HG02852 (cell line): Measurements from ENCODE around the gene HCFC1.

Source experiments
- ATAC-seq: cut with Tn5 transposase; IDR thresholded peaks from one replicate; pipeline ENCODE4 v1.9.1; 2021; ENCODE audit warnings: mild to moderate bottlenecking, moderate library complexity; ENCODE audit not compliant: unreplicated experiment

Gene HCFC1

DNA sequence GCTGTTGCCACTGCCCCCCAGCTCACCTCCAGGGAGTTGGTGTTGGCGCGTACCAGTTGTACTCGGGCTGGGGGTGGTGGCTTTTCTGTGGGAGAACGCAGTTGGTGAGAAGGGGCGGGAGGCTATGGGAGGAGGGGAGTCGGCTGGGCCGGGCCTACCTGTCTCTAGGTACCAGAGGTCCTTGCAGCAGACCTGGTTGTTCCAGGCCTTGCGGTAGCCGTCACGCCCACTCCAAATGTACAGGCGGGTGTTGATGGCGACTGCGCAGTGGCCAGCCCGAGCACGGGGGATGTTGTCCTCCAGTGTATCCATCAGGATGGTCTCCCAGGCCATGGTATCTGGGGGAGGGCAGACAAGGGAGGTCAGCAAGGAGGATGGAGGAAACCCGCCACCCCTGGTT lies 11.5 kb downstream of the HCFC1 start:
- ATAC-seq = no peak

DNA sequence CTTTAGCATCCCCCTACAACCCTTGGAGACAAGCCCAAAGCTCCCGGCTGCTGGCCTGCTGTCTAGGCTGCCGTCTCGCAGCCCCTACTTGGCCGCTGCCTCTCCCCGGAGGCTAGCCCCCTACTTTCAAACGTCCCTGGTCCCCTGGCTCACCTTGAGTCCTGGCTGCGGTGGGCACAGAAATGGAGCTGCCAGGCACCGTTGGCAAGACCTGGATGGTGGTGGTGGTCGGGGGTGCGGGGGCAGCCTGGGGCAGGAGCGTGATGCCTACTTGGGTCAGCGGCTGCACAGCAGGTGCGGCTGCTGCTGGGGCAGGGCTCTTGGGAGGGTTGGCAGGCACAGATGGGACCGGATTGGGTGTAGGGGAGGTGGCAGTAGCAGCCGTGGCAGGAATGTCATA lies 12.0 kb downstream of the HCFC1 start:
- no peak for ATAC-seq

DNA sequence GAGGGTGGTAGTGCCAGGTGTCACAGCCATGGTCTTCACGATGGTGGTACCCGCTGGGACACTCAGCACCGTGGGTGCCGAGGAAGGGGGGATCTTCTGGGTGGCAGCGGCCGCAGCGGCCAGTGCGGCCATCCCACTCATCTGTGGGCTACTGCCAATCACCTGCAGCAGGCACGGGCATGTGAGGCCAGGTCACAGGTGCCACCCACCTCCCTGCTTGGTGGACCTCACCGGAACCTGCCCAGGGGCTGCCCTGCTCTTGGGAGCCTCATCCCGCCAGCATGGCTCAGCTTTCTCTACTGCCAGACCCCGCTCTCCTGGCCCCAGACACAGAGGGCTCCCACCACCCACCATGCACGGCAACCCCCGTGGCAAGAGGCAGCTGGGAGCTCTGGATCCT lies 13.0 kb downstream of the HCFC1 start:
- no peak for ATAC-seq

DNA sequence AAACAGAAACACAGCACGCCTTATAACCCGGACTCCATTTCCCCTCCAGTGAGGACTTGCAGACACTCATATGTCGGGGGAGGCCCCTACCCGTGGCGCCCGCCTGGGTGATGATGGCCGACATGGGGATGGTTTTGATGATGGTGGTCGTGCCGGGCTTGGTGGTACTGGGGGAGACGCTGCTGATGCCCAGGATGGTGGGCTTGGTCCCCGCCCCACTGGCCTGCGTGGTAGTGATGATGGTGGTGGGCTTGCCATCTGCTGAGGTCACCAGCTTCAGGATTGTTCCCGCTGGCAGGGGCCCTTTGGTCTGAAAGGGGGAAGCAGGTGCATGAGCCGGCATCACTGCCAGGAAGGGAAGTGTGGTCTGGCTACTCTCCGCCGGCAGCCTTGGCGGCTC lies 14.4 kb downstream of the HCFC1 start:
- no peak for ATAC-seq

DNA sequence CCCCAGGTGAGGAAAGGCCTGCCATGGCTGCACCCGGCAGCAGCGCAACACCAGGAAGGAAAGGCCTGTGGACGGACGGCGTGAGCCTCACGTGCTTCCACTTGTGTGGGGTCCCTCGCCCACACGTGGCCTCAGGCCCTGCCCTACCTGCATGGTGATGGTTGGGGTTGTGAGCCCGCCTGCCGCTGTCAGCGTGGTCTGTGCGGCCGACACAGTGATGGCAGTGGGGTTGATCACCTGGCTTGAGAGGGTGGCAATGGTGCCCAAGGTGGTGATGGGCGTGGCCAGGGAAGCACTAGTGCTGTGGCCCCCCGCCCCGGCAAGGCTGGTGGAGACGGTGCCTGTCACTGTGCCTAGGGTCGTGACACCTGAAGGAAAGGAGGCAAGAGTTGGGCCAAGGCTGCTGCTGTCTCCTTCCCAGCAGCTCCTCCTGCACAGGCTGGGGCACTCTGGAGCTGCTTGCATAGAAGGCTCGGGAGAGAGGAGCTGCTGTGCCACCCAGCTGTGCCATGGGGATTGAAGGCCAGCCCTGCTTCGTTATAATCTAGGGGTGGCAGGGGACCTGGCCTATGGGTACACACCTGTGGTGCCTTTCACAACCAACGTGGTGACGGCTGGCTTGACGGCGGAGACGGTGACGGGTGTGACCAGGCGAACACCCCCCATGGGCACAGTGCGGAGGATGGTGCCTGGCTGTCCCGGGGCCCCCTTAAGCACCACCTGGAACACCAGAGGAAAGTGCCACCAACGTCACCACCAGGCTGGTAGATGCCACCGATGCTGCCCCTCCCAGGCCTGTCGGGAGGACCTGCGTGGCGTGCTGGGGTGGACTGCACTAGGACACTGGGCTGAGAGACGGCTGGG lies 15.3 kb downstream of the HCFC1 start:
- no peak for ATAC-seq

DNA sequence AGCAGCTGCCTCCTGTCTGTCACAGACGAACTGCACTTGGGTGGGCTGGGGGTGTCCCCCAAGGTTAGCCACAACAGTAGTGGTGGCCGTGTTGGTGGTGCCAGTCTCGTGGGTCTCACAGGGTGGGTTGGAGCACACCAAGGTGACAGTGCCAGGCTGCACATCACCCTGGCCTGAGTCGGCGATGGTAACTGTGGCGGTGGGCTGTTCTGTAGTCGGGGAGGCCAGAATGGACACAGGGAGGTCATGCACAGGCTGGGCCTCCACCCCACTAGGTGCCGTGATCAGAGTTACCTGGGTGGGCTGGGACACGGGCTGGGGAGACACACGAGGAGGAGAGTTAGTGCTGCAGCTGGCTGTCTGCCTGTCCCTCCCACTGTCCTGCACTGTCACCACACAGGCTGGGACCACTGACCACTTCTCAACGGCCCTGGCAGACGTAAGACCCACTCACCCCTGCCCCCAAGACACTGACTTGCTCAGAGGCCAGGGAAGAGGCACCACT lies 16.3 kb downstream of the HCFC1 start:
- ATAC-seq = no peak

DNA sequence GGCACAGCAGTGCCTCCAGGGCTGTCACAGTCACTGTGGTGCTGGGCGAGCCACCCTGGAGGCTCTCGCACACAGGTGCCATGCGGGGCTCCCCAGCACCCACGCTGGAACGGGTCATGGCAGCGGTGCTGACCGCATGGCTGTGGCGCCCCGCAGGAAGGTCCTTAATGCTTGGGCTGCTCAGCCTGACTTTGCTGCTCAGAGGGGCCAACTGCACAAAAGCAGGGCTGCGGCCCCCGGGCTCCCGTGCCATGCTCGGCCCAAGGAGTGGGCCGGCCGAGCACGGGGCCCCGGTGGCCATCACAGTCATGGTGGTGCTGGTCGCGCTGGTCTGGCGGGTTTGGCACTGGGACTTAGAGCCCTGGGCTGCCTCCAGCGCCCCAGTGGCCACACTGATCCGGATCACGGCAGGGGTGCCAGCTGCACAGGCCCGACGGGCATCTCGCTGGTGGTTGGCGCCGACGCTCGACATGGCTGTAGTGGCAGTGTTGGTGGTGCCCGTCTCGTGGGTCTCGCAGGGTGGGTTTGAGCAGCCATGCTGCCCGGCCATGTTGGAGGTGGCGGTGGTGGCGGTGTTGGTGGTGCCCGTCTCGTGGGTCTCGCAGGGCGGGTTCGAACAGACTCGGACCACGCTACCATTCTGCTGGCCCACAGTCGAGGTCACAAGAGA lies 16.9 kb downstream of the HCFC1 start:
- no peak for ATAC-seq

DNA sequence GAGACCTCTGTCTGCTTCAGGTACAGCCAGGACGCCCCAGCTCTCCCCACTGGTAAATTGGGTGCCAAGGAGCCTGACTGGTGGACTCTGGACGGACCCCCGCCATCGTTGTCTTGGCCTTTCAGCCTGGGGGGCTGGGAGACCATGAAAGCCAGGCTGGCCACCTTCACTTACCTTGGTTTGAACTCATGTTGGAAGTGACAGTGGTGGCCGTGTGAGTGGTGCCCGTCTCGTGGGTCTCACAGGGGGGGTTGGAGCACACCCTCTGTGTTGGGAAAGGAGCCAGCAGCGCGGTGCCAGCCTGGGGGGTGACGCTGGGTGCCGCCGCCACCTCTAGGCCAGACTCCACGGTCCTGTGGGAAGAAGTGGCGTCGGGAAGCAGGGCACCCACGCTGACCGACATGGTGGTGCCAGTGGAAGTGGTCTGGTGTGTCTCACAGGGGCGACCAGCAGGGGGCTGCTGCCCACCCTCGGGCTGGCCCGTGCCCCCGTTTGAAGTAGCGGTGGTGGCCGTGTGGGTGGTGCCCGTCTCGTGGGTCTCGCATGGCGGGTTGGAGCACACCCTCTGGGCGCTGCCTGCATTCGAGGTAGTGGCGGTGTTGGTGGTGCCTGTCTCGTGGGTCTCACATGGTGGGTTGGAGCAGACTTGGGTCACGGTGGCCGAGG lies 17.6 kb downstream of the HCFC1 start:
- no peak for ATAC-seq

DNA sequence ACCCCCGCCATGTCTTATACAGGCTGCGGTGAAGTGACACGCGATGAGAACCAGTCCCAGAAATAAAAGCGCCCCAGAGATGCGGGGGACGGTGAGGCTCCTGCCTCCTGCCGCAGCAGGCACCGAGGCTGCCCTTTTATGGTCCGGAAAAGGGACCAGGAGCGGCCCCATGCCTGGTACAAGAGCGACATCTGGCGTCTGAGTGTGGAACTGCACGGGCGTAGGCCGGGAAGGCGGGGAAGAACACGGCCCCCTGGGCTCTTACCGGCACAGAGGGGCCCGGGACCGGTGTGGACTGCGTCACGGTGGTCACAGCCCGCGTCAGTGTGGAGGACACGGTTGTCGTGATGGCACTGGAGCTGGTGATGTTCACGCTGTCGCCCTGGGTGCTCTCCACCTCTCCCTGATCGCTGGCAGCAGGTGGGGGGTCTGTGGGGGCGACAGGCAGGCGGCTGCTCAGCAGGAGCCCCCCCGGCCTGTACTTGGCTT lies 18.2 kb downstream of the HCFC1 start:
- ATAC-seq = peak; percentile 68

DNA sequence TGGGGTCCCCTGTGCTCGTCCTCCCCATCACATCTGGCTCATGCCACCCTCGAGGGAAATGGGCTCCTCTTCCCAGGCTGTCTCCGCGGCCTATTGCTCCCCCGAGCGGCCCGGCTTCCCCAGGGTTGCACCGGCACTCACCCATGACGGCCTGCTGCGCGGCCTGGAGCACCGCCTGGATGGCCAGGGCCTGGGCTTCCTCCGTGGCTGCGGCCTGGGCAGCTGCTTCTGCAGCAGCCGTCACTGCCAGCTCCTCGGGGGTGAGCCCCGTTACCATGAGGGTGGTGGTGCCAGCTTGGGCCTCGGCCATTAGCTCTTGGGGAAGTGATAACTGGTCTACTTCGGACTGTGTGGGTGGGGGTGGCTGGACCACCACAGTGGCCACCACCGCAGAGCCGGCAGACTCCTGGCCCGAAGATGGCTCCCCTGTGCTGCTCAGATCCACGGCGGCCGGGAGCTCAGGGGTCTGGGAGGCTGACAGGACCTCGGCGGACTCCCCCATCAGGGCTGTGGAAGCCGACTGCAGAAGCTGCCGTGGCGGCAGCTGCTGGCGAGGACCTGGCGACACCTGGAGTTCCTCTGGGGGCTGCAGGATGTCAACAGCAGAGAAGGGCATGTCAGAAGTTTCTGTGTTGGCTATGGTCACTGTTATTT lies 19.1 kb downstream of the HCFC1 start:
- ATAC-seq = no peak

DNA sequence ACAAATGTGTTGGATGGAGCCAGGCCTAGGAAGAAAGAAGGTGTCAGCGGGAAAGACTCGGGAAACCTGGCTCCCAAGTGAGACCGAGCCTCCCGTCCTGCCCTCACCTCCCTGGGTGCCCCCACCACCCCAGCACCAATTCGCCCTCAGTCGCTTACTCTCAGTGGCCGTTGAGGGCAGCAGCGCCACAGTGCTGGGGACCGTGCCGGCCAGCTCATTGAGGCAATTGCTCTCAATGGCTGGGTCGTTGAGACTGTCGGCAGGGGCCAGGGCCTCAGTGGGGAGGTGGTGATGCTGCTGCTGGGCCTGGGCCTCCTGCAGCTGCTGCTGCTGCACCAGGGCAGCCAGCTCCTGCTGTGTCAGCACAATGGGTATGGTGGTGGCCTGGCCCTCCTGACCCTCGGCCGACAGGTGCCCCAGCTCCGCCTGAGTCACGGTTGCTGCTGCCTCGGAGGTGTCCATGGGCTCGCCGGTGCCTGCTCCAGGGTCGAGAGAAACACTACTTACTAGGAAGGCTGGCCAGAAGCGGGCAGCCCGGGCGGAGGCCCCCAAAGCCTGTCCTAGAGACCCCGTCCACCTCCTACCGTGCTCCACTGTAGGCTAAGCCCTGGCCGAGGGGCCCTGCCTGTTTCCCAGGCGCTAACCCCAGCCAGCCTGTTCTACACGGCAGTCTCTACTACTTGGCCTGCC lies 19.8 kb downstream of the HCFC1 start:
- ATAC-seq = no peak

DNA sequence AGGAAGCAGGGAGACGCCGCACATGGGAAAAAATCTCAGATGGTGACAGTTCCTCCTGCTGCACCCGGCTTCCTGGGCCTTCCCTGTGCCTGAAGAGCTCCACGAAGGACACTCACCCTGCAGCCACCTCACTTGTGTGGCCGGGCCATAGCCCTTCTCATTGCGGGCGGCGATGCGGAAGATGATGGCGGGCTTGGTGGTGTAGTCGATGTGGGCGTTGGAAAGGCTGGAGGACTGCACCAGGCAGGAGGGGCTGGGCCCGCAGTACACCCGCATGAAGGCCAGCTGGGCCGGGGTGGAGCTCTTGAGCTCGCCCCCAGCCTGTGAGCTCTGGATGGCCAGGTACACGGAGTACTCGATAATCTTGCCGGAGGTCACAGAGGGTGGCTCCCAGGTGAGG lies 21.5 kb downstream of the HCFC1 start:
- no peak for ATAC-seq

DNA sequence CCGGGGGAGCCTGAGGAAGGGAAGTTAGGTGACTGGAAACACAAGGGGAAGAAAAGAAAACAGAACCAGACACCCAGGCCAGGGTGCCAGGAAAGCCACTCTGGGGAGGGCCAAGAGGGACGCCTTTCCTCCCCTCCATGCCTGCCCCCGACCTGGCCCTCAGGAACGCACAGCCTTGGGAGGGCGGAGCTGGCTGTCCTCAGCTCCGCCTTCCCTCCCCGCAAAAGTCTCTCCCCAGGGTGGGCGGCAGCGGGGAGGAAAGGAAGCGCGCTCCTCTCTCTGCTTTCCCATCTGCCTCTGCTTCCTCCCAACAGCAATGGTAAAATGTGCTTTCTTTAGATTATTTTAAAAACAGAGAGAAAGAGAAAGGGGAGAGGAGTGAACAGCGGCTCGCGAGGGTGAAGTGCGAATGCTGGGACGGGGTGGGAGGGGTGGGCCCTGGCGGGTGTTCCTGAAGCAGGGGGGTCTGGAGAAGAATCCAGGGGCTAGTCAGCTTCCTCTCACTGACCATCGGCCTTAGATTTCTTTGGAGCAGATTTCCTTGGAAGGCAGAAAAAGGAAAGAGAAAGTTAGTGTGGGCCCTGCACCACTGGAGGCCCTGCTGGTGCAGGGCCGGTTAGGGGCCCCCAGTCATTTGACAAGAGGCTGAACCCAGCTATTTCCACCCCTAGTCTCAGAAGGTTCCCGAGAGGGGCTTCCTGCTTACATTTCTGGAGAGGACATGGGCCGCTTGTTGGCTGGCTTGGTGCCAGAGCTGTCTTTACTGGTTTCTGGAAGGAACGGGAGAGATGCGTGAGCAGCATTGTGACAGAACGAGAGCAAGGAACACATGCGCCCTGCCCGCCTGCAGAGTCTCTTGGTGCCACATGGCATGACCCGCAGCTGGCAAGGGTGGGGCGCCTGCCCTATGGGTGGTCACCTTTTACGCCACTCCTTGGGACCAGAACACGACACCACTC lies 22.5 kb downstream of the HCFC1 start:
- ATAC-seq = no peak

DNA sequence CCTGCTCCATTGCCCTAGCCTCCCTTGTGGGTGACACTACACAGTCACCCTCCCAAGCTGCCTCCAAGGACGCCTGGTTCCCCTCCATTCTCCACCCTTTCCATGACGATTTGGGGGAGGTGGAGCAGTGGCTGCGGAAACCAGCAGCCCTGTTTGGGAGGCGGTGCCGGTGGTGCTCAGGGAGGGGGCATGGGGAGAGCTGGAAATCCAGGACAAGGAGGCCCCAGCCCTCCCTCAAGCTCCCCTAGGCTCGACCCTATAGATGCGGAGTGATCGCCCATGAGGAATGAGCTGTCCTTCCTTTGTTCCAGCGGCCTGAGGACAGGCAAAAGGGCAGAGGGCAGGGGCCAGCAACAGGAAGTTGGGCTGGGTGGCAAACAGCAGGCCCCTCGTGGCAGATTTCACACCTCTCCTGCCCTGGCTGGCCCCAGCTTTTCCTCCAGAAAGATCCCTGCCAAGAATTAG lies 23.6 kb downstream of the HCFC1 start:
- no peak for ATAC-seq

DNA sequence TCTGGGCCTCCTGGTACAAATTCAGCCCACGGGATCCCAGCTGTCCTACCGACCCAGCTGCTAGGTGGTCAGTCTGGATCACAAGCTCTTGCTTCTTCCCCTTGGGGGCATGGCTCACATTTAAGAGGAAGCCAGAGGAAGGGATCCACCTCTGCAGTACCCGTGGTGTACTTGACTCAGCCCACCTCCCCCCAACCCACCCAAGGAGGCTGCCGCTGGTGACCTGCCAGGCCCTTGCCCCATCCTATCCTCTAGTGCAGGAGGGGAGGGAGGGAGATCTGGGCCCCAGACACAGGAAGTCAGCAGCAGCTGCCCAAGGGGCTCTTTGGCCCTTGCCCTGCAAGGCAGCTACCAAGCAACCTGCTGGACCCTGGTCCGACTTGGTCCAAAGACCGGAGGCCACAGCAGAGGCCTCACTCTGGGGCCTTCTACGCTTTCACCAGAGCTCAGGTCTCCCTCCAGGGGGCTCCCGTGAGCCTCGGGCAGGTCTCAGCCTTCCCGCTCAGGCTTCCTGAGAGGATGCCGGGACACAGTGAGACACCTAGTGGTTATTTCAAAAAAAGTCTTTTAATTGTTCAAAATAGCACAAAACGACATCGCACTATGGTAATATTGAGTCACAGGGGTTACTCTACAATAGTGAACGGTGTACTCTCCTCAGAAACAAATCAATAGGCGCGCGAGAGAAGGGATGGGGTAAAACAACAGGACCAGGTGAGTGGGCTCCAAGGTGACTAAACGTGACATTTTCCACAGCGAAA lies 24.4 kb downstream of the HCFC1 start:
- ATAC-seq = peak; percentile 70

DNA sequence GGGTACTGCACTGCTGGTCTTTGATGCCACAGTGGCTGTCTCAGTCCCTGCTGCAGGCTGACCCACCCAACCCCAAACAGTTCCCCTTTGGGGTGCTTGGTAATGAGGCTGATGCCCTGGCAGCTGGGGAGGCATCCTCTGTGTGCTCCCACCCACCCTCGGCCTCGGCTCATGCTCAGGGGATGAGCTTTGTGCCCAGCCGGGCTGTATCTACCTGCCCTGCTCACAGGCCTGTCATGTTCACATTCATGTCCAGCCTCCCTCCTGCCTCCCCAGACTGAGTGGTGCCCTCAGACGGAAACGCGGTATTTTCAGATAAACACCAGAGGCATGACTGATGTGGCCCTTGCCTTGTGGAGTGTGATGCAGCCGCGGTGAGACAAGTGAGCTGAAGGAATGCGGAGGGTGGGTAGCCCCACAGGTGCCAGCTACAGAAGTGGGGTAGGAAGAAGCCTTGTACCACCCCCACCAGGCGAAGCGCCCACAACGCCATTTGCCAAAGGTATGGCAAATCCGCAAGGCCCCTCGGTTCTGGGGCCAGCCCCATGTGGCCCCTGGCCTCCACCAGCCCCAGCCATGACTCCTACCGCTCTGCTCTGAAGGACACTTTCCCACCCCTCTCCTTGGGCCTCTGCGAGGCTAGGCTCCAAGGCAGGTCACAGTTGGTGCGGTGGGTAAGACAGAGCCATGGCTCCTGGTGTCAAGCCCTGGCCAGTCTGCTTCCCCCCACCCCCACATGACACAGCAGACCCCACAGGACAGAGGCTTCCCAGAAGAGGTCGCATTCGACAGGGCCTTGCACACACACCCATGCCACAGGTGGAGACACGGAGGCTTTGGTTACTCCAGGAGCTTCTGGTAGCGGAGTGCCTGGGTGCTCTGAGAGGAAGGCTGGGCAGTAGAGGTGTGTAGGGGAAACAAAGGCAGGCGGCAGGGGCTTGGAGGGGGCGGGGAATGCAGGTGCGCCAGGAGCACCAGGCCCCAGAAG lies 25.4 kb downstream of the HCFC1 start:
- ATAC-seq = no peak

DNA sequence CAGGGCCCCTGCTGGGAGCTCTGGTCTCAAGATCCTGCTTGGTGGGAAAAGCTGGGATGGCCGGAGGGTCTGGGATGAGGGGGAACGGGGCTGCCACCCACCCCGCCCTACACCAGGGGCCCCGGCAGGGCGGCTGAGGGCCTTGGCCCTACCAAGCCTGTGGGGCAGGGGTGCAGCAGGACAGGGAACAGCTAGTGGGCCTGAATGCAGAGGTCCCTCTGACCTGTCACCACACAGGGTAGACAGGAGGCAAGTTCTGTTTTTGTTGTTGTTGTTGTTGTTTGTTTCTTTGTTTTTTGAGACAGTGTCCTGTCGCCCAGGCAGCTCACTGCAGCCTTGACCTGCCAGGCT lies 26.8 kb downstream of the HCFC1 start:
- ATAC-seq = no peak
